Measurements from ENCODE around the gene RSBN1L.
"Not testable (repeated sequence)": the region's sequence is repeated elsewhere in the genome, so short reads cannot be mapped to it uniquely, and the experiment has no call there.

Gene RSBN1L

DNA sequence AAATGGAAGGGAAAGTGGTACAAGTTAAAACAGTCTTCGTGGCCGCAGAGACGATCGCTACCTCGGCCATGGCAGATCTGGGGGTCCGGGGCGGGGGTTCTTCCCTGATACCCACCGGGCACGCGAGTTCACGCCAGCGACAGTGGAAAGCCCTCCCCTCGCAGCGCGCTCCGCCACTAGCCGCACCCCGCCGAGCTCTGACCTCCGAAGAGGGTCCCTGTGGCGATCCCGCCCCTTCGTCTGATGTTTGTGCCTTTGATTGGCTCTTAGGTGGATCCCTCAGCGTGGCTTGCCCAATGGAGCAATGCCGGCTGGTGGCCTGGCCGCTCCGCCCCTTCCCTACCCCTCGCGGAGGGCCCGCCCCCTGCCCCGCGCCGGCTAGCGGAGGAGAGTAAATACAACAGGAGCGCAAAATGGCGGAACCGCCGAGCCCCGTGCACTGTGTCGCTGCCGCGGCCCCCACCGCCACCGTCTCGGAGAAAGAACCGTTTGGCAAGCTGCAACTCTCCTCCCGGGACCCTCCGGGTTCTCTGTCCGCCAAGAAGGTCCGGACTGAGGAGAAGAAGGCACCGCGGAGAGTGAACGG lies at the start of gene RSBN1L:
RSBN1L (plus strand) TSS at position 403 of the 586 bp plus-strand sequence; CDS start at position 414, 11 bp downstream.
- peak; percentile 98 for DNase-seq (ENCODE audit: low read depth)
- peak within 1 kb of the TSS; percentile 97 for H3K4me3 ChIP-seq (ENCODE audit: low read depth, low read length)
- peak; percentile 45 for TF ChIP-seq CTCF (conservative IDR thresholded peaks at IDR 0.05; ENCODE audit: low read depth, low read length)

- no peak for TF ChIP-seq CTCF (conservative IDR thresholded peaks at IDR 0.05; ENCODE audit: low read depth, low read length)
- no peak for DNase-seq (ENCODE audit: low read depth)
Observed at GRCh38 chr7:77648742-77649338, 47.4 kb upstream of the RSBN1L start.

GRCh38 chr7:77649716-77650349 lies 46.4 kb upstream of the RSBN1L start:
- H3K4me3 ChIP-seq (ENCODE audit: low read depth, low read length), result no peak overlapping the region
- no peak for TF ChIP-seq CTCF (conservative IDR thresholded peaks at IDR 0.05; ENCODE audit: low read depth, low read length)
- DNase-seq (ENCODE audit: low read depth), result peak; percentile 78

More at GRCh38 chr7:77648742-77649338, 47.4 kb upstream of the RSBN1L start:
- H3K4me3 ChIP-seq (ENCODE audit: low read depth, low read length), result no peak overlapping the region

DNA sequence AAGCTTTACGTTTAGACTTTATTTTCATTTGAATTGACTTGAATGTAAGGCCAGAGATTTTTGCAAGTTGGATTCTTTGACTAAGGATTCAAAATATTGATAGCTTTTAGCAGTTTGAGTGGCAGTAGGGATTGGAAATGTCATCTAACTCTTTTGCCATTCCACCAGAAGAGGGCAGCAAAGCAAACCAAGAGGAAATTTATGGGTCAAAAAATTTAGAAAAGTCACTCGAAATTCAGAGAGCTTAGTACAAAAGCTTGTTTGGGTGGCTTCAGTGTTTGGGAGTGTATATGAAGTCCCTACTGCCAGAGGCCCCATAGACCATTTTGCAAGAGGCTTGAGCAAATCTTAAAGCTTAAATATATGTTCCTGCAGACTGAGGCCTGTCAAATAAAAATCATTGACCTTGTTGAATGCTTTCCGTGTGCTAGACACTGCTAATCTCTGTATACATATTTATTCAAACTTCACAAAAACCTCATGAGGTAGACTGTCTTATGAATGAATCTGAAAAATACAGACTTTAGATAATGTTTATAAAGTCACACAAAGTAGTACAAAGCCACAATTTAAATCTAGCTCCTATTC lies 44.6 kb upstream of the RSBN1L start:
- DNase-seq (ENCODE audit: low read depth), result peak; percentile 66
- H3K4me3 ChIP-seq (ENCODE audit: low read depth, low read length), result no peak overlapping the region
- TF ChIP-seq CTCF (conservative IDR thresholded peaks at IDR 0.05; ENCODE audit: low read depth, low read length), result peak; percentile 74

GRCh38 chr7:77652826-77653225 lies 43.4 kb upstream of the RSBN1L start:
- DNase-seq (ENCODE audit: low read depth); H3K4me3 ChIP-seq (ENCODE audit: low read depth, low read length): not testable (repeated sequence)

- no peak for TF ChIP-seq CTCF (conservative IDR thresholded peaks at IDR 0.05; ENCODE audit: low read depth, low read length)
- no peak for DNase-seq (ENCODE audit: low read depth)
- no peak overlapping the region for H3K4me3 ChIP-seq (ENCODE audit: low read depth, low read length)
Observed at GRCh38 chr7:77653572-77653971, 42.7 kb upstream of the RSBN1L start.

DNA sequence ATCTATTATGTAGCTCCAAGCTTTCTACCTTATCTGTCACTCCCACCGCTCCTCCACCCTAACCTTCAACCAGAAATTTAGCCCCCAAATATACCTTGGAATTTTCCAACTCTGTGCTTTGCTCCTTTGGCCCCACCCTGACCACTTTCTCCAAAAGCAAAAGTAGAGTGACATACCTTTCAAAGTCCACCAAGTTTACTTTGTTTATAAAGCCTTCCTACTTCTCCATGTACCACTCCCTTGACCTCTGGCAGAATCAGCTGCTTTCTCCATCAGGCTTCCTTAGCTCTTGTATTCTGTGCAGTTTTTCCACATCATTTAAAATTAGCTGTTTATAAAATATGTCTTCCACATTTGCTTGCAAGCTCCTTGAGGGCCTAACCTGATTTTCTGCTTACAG lies 40.9 kb upstream of the RSBN1L start:
- no peak for DNase-seq (ENCODE audit: low read depth)
- H3K4me3 ChIP-seq (ENCODE audit: low read depth, low read length), result no peak overlapping the region
- TF ChIP-seq CTCF (conservative IDR thresholded peaks at IDR 0.05; ENCODE audit: low read depth, low read length), result no peak
